Urinary bladder (tissue), 4 donors: ENCODE measurements around the gene TBX15. TPM values are rescaled to one million over a fixed set of nuclear protein-coding genes. Genes with fewer than 3 reads are reported as not detected.

Experiments
- DNase-seq: peaks from one replicate; pipeline ENCODE4 v3.0.0-alpha.2; 2015; ENCODE audit errors: extremely low spot score
- H3K27ac ChIP-seq: one replicate; pipeline ENCODE4 v1.5.1; 2013; ENCODE audit warnings: low read depth, mild to moderate bottlenecking, moderate library complexity
- H3K36me3 ChIP-seq: one replicate; pipeline ENCODE4 v1.6.1; 2013; ENCODE audit warnings: mild to moderate bottlenecking, moderate library complexity; ENCODE audit not compliant: insufficient read depth
- H3K4me1 ChIP-seq: one replicate; pipeline ENCODE4 v1.6.1; 2013; ENCODE audit warnings: mild to moderate bottlenecking, moderate library complexity; ENCODE audit not compliant: insufficient read depth
- H3K4me3 ChIP-seq: one replicate; pipeline ENCODE4 v1.5.1; 2013; ENCODE audit warnings: low read depth, low read length
- WGBS: extraction: QIAGEN DNeasy Blood & Tissue Kit; methylation state at CpG from one replicate; pipeline ENCODE4 v1.1.7; 2013; 5-methylcytosine and 5-hydroxymethylcytosine counted together
- polyA plus RNA-seq: library from polyadenylated mRNA; stranded (reverse); fragments of 200-250 nt; gene quantifications from one replicate; pipeline ENCODE4 v1.2.3, GENCODE V29; 2013
- total RNA-seq: library from RNA; depleted of rRNA; stranded (reverse); fragments of >200 nt; gene quantifications from one replicate; pipeline ENCODE4 v1.2.3, GENCODE V29; 2014
- donor health status: healthy with polysubstance abuse.
- donor health status: healthy.

TBX15 gene
- total and polyA plus RNA-seq, 2 donors, result 0.38 to 5.2 TPM

DNA sequence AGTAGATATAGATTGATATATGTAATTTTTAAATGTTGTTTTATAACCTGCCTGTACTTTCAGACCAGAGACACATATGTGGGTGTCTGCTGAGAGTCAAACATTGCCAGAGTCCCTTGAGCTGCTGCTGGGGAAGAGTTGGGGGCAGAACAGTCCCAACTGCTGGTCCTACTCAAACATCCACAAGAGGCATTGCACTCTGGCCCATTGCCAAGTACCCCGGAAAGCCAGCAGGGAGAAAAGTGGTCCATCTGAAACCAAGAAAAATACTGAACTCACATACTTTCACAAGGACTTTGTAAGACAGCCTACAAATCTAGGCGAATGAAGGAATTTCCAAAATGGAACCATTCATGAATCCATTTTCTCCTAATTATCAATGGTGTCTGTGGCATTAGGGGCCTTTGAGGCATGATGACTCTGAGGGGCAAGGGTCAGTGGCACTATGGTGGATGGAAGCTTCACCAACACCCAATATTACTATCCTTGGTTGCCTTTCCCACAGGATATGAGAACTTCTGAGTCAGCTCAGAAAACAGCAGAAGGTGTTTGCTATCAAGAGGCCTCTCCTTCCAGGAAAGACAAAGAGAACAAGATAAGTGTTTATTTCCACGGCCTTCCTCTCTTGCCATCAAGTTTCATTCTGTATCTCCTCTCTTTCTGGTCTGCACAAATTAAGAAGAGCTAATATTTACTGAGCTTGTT is 7.3 kb upstream of the TBX15 start:
- 60% methylated on average over 3 of the region's 3 CpGs for WGBS
- H3K27ac ChIP-seq, result no peak overlapping the region
- no peaks in the 10 kb centered on the region for H3K4me1 ChIP-seq
- no peak overlapping the region for H3K4me3 ChIP-seq
- no peaks in the 10 kb centered on the region for H3K36me3 ChIP-seq
- DNase-seq, result no peak

DNA sequence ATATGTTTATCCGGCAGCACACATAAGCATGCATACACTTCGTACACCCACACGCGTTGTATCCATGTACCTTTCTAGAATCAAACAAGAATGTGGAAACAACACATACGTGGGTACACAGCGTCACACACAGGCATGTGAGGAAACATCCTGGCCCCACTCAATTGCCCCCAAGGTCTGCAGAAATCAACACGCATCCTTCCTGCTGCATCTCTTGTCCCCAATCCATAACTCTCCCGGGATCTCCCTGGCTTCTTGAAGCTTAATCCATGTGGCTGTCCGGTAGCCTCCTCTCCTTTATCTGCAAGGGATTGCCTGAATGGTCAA is 5.5 kb upstream of the TBX15 start:
- H3K27ac ChIP-seq, result no peak overlapping the region
- H3K4me1 ChIP-seq, result no peaks in the 10 kb centered on the region
- H3K4me3 ChIP-seq, result no peak overlapping the region
- DNase-seq, result no peak
- no peaks in the 10 kb centered on the region for H3K36me3 ChIP-seq
- 19% methylated on average over 9 of the region's 9 CpGs for WGBS

DNA sequence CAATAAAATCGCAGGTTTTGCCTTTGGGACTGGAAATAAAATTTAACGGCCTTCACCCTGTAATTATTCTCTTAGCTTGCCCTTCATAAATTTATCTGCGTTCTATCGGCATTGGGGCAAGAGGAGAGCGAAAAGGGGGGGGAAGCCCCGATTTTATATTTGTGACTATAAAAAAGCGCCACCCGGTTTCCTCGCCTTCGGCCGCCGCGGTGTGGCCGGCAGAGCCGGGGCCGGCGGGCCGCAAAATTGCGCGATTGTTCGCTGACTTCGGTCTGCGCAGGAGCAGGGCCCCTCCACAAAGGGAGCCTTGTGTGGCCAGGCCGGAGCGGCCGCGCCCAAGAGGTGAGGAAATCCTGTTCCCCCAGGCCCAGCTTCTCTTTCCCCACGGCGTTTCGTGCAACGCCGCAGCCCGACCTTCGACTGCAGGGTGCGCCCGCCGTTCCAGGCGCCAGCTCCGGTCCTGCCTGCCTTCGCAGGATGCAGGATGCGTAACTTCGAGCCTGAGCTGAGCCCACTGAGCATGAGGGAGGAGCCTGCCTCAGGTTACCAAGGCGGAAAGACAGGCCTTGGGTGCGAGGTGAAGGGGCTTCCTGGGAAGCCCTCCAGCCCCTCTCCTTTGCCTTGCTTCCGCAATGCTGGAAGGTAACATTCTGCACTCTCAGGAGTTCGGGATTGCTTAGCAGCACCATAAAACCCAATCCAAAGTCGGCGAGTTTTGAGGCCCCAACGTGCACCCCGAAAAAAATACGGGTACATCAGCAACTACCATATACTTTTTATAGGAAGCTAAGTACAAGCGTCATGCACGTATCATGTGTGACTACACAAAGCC is 4.9 kb upstream of the TBX15 start:
- no peaks in the 10 kb centered on the region for H3K4me1 ChIP-seq
- no peaks in the 10 kb centered on the region for H3K36me3 ChIP-seq
- DNase-seq, result no peak
- WGBS, result 5% methylated on average over 53 of the region's 53 CpGs
- no peak overlapping the region for H3K27ac ChIP-seq
- H3K4me3 ChIP-seq, result no peak overlapping the region

DNA sequence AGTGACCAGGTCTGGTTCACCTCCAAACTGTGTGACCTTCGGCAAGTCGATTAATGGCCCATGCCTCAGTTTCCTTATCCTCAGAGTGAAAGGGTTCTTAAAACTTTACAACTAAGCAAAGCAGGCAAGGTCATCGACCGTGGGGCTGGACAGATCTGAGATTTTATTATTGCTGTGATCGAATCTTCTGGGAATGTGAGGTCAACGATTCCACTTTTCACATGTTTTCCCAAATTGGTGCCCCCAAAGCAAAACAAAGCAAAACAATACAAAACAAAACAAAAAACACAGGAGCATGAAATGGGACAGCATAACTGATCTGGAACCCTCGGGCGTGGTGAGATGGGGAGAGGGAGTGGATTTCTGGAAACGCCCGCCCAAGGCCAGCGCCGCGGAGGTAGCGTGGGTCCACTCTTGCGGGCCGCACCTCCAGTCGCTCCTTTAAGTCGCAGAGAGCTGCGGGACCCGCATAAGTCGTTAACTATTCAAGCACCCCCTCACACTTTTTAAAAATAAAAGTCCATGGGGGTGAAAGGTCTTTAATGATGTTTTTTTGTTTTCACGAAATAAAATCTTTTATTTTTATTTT is 4.2 kb upstream of the TBX15 start:
- no peak for DNase-seq
- no peak overlapping the region for H3K4me3 ChIP-seq
- 14% methylated on average over 22 of the region's 22 CpGs for WGBS

DNA sequence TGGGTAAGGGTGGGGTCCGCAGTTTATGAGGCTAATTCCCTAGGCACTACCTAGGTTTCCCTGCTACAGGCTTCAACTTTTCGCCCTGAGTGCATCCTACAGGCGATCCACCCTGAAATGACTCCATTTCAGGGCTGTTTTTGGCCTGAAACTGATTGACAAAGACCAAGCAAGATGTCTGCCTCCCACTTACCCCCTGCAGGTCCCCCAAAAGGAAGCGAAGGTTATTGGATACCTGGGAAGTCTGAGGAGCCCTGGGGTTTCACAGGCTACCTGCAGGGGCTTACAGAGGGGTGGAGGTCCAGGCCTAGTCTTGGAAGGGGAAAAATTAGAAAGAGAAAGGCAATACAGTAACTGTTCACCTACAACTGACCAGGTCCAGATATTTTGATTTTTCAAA is 3.3 kb upstream of the TBX15 start:
- Histone ChIP-seq H3K27ac (no peak overlapping the region), H3K36me3 (no peaks in the 10 kb centered on the region), H3K4me1 (no peaks in the 10 kb centered on the region), H3K4me3 (no peak overlapping the region)
- WGBS, result 32% methylated on average over 4 of the region's 4 CpGs
- DNase-seq, result no peak

More for the DNA sequence above, 4.2 kb upstream of the TBX15 start:
- Histone ChIP-seq H3K36me3 (no peaks in the 10 kb centered on the region), H3K27ac (no peak overlapping the region), H3K4me1 (no peaks in the 10 kb centered on the region)

DNA sequence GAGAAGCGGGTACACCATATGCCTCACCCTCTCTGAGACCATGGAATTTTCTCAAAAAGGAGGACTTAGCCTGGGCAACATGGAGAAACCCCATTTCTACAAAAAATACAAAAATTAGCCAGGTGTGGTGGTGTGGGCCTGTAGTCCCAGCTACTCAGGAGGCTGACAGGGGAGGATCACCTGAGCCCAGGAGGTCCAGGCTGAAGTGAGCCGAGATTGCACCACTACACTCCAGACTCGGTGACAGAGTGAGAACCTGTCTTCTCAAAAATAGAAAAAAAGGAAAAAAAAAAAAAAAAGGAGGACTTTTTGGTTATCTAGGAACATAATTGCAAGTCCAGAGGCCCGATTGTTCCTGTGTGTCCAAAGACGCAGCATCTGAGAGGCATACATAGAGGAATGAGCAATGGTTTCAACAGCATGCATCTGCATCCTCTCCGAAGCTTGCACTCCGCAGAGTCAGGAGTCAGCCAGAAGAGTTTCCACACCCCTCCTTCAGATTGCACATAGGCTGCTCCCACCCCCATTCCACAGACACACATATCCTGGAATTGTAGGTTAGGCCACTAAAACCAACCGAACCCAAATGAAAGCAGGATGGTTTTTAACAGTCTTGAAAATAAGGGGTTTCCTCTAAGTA is 2.5 kb upstream of the TBX15 start:
- no peak for DNase-seq
- H3K4me1 ChIP-seq, result no peaks in the 10 kb centered on the region
- H3K36me3 ChIP-seq, result no peaks in the 10 kb centered on the region
- no peak overlapping the region for H3K4me3 ChIP-seq
- no peak overlapping the region for H3K27ac ChIP-seq
- WGBS, result 57% methylated on average over 8 of the region's 8 CpGs

DNA sequence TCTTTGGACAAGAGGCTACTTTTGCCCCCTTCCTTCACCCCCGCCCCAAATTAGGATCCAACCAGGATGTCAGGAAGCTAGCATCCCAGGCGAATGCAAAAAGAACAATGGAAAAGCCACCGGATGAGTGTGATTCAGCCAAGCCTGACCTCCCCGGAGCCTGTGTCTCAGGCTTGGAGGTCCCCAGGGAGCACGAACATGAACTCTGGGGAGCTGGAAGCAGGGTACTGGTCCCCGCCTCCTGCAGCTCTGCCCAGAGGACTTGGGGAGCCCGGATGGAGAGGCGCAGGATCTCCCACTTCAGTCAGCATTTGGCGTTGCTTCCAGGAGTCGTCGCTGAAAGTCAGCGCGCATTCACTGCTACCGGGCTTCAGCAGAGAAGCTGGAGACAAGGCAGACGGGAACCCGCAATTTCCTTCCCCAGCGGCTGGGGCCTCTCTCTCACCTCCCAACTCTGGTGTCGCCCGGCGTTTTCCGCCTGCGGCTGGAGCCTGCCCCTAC is 1.8 kb upstream of the TBX15 start:
- no peak overlapping the region for H3K27ac ChIP-seq
- no peaks in the 10 kb centered on the region for H3K36me3 ChIP-seq
- no peaks in the 10 kb centered on the region for H3K4me1 ChIP-seq
- H3K4me3 ChIP-seq, result no peak overlapping the region
- no peak for DNase-seq
- 29% methylated on average over 22 of the region's 22 CpGs for WGBS

DNA sequence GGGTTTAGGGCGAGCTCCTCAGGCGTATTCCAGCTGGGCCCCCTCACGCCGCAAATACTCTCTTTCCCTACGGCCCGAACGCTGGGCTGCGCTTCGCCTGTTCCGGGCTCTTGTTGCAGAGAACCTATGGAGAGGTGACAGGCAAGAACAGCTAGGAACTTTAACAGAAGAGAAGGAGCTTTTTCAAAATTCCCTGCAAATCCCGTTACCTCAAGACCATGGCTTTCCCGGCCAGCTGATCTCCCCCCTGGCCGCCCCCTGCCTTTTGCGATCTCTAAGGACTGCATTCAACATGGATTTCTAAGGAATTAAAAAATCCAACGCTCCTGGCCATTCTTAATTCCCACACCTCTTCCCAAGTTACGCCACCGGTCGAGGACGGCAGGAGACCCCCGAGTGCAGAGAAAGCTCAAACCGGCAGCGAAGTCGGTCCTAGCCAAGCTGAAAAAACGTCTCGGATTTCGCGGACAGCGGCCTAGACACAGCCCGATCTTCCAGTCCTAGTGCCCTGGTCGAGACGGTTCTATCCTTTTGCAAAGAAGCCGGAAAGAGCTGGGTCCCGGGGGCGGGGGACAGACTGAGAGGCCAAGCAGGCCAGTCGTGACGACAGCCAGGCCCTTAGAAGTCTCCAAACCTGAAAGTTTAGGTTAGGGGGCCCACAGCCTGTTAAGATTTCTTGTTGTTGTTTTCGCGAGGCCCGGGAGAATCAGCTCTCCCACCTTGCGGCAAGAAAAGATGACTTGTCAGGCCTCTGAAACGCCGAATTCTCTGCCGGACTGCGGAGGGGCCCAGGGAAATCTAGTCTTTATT is 1.1 kb upstream of the TBX15 start:
- Histone ChIP-seq H3K27ac (no peak overlapping the region), H3K4me3 (no peak overlapping the region), H3K36me3 (no peaks in the 10 kb centered on the region), H3K4me1 (no peaks in the 10 kb centered on the region)
- DNase-seq, result no peak
- WGBS, result 25% methylated on average over 44 of the region's 44 CpGs

DNA sequence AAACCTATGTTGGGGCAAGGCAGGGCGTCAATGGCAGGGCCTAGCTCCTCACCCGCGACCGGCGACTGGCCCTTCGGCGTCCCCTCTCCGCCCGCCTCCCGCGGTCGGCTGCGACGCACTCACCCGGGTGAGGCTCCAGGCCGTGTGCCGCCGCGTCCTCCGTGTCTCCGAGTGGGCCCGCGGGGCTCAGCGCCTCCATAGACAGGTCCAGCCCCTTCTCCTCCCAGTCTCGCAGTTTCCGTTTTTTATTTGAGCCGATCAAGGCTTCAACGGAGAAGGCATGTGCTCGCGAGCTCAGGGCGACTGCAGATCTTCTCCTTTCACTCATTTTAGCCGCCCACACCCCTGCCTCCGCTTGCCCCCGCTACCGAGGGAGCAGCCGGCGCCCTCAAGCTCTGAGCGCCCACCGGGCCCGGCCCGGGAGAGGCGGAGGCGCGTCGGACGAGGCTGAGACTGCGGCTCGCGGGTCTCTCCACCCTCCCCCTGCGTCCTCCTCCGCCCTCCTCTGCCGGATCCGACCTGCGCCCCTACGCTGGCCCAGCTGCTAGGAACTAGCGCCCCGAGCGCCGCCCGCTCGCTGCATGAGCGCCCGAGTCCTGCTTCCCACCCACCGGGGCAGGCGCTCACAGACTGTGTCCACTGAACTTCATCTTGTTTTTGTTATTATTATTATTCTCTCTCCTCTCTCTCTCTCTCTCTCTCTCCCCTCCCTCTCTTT is 516 bp downstream of the TBX15 start:
- no peak for DNase-seq
- peak overlapping the region; percentile 22 for H3K4me3 ChIP-seq
- WGBS, result 2% methylated on average over 65 of the region's 65 CpGs
- no peak overlapping the region for H3K27ac ChIP-seq
- H3K4me1 ChIP-seq, result no peaks in the 10 kb centered on the region
- H3K36me3 ChIP-seq, result no peaks in the 10 kb centered on the region

DNA sequence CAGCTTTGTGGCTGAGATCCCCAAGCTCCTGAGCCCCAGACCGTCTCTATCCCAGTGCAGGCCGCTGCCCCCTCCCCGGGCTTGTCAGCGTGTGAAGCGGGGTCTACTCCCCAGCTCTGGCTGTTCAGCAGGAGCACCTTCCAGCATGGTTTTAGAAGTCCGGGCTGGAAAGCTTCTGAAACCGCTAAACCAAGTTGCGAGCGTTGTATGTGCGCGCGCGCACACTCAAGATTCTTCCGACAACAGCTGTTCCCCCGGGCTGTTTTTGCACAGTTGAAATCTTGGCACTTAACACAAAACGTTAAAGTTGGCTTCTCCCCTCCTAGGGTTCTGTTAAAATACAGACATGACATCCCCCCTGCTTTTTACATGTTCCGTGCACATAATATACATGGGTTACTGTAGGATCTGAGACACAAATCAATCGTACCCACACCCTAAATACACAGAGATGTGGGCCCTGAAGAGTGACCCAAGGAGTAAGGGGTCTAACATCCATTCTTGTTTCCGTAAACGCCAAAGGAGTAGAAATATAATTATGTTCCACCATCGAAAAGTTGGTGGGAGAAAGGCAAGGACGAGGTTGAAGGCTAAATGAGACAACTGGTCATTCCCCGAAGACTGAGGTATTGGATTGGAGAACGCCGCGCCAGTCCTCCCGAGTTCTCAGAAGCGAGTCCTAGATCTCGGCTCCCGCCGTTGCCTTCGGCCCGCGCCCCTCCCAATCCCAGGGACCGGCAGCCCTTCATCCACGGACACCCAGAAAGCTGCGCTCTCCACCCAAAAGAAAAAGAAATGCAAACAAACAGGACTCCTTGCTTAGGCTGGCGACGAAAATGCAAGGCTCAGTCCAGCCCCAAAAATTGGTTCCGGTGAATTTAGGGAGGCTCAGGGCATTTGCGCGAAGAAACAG is 1.3 kb downstream of the TBX15 start:
- Histone ChIP-seq H3K27ac (no peak overlapping the region), H3K4me3 (peak overlapping the region; percentile 22), H3K36me3 (no peaks in the 10 kb centered on the region), H3K4me1 (no peaks in the 10 kb centered on the region)
- no peak for DNase-seq
- whole genome bisulfite sequencing, result 8% methylated on average over 42 of the region's 42 CpGs

DNA sequence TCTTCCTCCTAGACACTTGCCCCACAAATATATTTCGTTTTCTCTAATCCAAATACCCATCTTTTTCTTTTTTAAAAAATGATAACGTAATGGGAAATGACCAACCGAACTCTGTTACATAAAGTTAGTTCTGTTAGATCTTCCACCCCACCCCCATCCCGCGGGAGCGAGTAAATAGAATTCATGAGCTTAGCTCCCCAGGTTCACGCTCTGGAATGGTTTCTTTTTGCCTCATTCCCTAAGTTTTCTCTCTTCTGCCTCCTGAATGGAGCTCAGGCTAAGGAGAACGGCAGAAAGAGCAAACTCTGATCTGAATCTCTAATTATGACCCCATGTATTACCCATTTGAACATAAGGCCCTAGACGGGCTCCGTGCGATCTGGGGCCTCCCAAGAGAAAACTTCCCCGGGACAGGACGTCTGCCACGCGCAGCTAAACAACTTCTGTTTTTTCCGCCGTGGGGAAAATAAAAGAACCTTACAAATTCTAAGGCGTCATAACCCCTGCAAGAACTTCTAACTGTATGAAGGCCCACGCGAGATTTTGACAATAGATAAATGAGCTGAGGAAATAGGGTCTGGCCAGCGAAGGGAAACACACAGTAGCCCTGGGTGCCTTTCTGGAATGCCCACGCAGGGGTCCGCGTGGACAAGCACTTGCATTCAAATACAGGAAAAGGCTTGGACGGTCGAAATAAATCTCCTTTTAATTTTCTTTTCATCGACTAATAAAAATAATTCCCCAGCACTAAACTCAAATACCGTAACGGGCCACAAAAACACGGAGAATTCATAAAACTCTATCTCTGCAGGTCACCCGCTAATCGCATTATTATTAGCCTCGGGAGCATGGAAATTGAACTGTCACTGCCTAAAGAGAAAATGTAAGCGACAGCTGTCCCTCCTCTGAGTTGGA is 2.2 kb downstream of the TBX15 start:
- H3K27ac ChIP-seq, result no peak overlapping the region
- no peaks in the 10 kb centered on the region for H3K4me1 ChIP-seq
- WGBS, result 13% methylated on average over 34 of the region's 34 CpGs
- no peak for DNase-seq
- H3K36me3 ChIP-seq, result no peaks in the 10 kb centered on the region
- H3K4me3 ChIP-seq, result no peak overlapping the region
